Suprapubic skin (tissue), 4 donors: ENCODE results near the gene TIGD6. TPM values are rescaled to one million over a fixed set of nuclear protein-coding genes. Genes with fewer than 3 reads are reported as not detected.

Experiments
- DNase-seq, 2 donors: peaks; one replicate each; pipeline ENCODE4 v3.0.0-alpha.2; 2019; ENCODE audit warnings: low spot score in 2 of 2
- H3K27ac ChIP-seq: fragments of 200-600 bp; sonication (generic); one replicate; pipeline ENCODE4 v1.5.1; 2019
- H3K27me3 ChIP-seq: fragments of 200-600 bp; sonication (generic); one replicate; pipeline ENCODE4 v1.5.1; 2019
- H3K36me3 ChIP-seq: fragments of 200-600 bp; sonication (generic); one replicate; pipeline ENCODE4 v1.5.1; 2019
- H3K4me1 ChIP-seq: fragments of 200-600 bp; sonication (generic); one replicate; pipeline ENCODE4 v1.5.1; 2019
- H3K4me3 ChIP-seq: fragments of 200-600 bp; sonication (generic); one replicate; pipeline ENCODE4 v1.5.1; 2019; ENCODE audit warnings: mild to moderate bottlenecking
- H3K9me3 ChIP-seq: fragments of 200-600 bp; sonication (generic); one replicate; pipeline ENCODE4 v1.5.1; 2019
- CTCF ChIP-seq, 2 donors: fragments of 200-600 bp in 1 of 2; fragments of 450-650 bp in 1 of 2; sonication (generic) in 1 of 2; IDR thresholded peaks; one replicate each; pipeline ENCODE4 v1.5.1; 2016 to 2019; ENCODE audit warnings: antibody characterized with exemption in 2 of 2, mild to moderate bottlenecking in 1 of 2, moderate library complexity in 1 of 2
- EP300 ChIP-seq: sonication (generic); formaldehyde crosslinking; IDR thresholded peaks from one replicate; pipeline ENCODE4 v1.6.1; 2017; ENCODE audit warnings: antibody characterized with exemption
- POLR2A ChIP-seq, 2 donors: fragments of 450-650 bp; IDR thresholded peaks; one replicate each; pipeline ENCODE4 v1.6.1; 2017; ENCODE audit warnings: antibody characterized with exemption in 2 of 2, mild to moderate bottlenecking in 2 of 2, moderate library complexity in 2 of 2
- POLR2AphosphoS5 ChIP-seq, 3 donors: sonication (generic); formaldehyde crosslinking; IDR thresholded peaks; one replicate each; pipeline ENCODE4 v1.6.1; 2017; ENCODE audit warnings: antibody characterized with exemption in 3 of 3
- WGBS: methylation state at CpG from one replicate; pipeline ENCODE4 v1.1.5; 2018; 5-methylcytosine and 5-hydroxymethylcytosine counted together
- total RNA-seq, 4 donors: library from RNA; depleted of rRNA; stranded (reverse); fragments of >200 nt; gene quantifications; one replicate each; pipeline ENCODE4 v1.1.0, GENCODE V29; 2016

Gene TIGD6
- total RNA-seq, 4 donors from 2014 or later, result 3.5 to 6.0 (median 4.5) TPM

DNA sequence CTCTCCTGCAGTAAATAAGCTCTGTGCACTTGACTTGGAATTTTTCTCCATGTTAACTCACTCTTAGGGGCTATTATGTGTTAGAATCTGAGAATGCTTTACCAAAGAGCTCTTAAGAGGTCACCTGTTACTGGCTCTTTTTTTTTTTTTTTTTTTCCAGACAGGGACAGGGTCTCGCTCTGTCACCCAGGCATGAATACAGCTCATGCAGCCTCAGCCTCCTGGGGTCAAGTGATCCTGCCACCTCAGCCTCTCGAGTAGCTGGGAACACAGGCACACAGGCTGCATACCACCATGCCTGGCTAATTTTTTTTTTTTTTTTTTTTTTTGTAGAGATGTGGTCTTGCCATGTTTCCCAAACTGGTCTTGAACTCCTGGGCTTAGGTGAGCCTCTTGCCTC, 22.2 kb upstream of the TIGD6 start:
- H3K36me3 ChIP-seq, result peaks cover 83% of the 10 kb centered on the region
- H3K9me3 ChIP-seq, result no peaks in the 10 kb centered on the region
- H3K4me3 ChIP-seq, result no peak overlapping the region
- TF ChIP-seq CTCF (IDR thresholded peaks at IDR 0.05) (no peak), POLR2AphosphoS5 (IDR thresholded peaks at IDR 0.05) (no peak), POLR2A (IDR thresholded peaks at IDR 0.05) (no peak), EP300 (no peak)
- H3K27me3 ChIP-seq, result no peaks in the 10 kb centered on the region
- no peak for DNase-seq
- 77% methylated on average over 2 of the region's 2 CpGs for WGBS
- peaks cover 24% of the 10 kb centered on the region for H3K4me1 ChIP-seq
- H3K27ac ChIP-seq, result peak overlapping the region; percentile 30

GRCh38 chr5:150022158-150022531, 21.7 kb upstream of the TIGD6 start:
- no peak for TF ChIP-seq EP300
- TF ChIP-seq POLR2A (IDR thresholded peaks at IDR 0.05), result no peak
- TF ChIP-seq POLR2AphosphoS5 (IDR thresholded peaks at IDR 0.05), result no peak
- no peak for TF ChIP-seq CTCF (IDR thresholded peaks at IDR 0.05)
- Histone ChIP-seq H3K36me3 (peaks cover 78% of the 10 kb centered on the region), H3K9me3 (no peaks in the 10 kb centered on the region), H3K27ac (peak overlapping the region; percentile 30), H3K4me3 (no peak overlapping the region), H3K27me3 (no peaks in the 10 kb centered on the region), H3K4me1 (peaks cover 24% of the 10 kb centered on the region)
- DNase-seq, result no peak
- WGBS, result 48% methylated on average over 1 of the region's 1 CpG

GRCh38 chr5:150021491-150022157, 21.2 kb upstream of the TIGD6 start:
- peaks cover 73% of the 10 kb centered on the region for H3K36me3 ChIP-seq
- TF ChIP-seq POLR2AphosphoS5 (IDR thresholded peaks at IDR 0.05) (no peak), POLR2A (IDR thresholded peaks at IDR 0.05) (no peak), CTCF (IDR thresholded peaks at IDR 0.05) (no peak), EP300 (no peak)
- H3K27ac ChIP-seq, result peak overlapping the region; percentile 30
- DNase-seq, result no peak
- H3K9me3 ChIP-seq, result no peaks in the 10 kb centered on the region
- H3K27me3 ChIP-seq, result no peaks in the 10 kb centered on the region
- H3K4me3 ChIP-seq, result no peak overlapping the region
- peaks cover 24% of the 10 kb centered on the region for H3K4me1 ChIP-seq
- 69% methylated on average over 13 of the region's 13 CpGs for WGBS

- Histone ChIP-seq H3K9me3 (no peaks in the 10 kb centered on the region), H3K4me1 (peaks cover 24% of the 10 kb centered on the region), H3K27me3 (no peaks in the 10 kb centered on the region), H3K36me3 (peaks cover 72% of the 10 kb centered on the region), H3K4me3 (no peak overlapping the region), H3K27ac (no peak overlapping the region)
- WGBS, result 90% methylated on average over 1 of the region's 1 CpG
- no peak for DNase-seq
- TF ChIP-seq POLR2A (IDR thresholded peaks at IDR 0.05) (no peak), EP300 (no peak), CTCF (IDR thresholded peaks at IDR 0.05) (no peak), POLR2AphosphoS5 (IDR thresholded peaks at IDR 0.05) (no peak)
Measured at GRCh38 chr5:150020249-150020648, 19.8 kb upstream of the TIGD6 start.

DNA sequence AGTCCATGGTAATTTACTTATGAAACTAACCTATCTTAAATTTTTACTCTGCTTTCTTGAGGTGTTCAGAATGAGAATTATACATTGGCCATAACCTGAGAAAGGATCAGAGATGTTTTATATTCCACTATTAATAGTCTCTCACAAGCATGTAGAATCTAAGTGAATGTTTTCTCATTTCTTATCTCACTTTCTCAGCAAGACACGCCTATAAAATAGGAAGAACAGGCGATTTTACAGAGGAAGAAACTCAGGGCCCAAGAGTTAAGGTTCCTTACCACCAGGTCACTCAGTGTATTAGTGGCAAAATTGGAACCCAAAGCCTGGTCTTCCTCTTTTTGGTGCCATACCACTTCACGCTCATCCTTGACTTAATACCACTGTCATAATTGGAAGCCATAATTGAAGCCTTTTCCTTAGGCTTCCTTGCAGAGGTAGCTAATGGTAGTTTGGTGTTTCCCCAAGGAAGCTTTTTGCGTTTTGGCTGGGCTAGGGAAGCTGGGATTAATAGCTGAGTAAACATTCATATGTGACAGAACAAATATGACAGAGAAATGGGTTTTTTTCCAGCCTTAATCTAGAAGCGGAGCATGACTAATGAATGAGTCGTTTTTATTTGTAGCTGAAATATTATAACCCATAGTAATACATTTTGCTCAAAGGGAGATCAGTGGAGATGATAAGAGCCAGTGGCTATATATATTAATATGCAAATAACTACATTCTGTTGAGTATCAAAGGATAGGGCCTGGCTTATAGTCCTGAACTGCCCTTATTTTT, 17.0 kb upstream of the TIGD6 start:
- no peaks in the 10 kb centered on the region for H3K27me3 ChIP-seq
- no peak overlapping the region for H3K4me3 ChIP-seq
- TF ChIP-seq CTCF (IDR thresholded peaks at IDR 0.05), result no peak
- TF ChIP-seq EP300, result no peak
- no peak for TF ChIP-seq POLR2A (IDR thresholded peaks at IDR 0.05)
- no peak for TF ChIP-seq POLR2AphosphoS5 (IDR thresholded peaks at IDR 0.05)
- 83% methylated on average over 6 of the region's 6 CpGs for WGBS
- H3K4me1 ChIP-seq, result peaks cover 14% of the 10 kb centered on the region
- DNase-seq, result no peak
- no peak overlapping the region for H3K27ac ChIP-seq
- H3K36me3 ChIP-seq, result peaks cover 78% of the 10 kb centered on the region
- no peaks in the 10 kb centered on the region for H3K9me3 ChIP-seq
